CD4-positive, alpha-beta T cell treated with Interleukin-15 for 1 hour (primary cell): ENCODE results near the gene ADAMTS14.
"Not testable (repeated sequence)": the region's sequence is repeated elsewhere in the genome, so short reads cannot be mapped to it uniquely, and the experiment has no call there.

Source experiments
- DNase-seq: peaks from one replicate; pipeline ENCODE4 v3.0.0-alpha.2; 2020

Gene ADAMTS14

DNA sequence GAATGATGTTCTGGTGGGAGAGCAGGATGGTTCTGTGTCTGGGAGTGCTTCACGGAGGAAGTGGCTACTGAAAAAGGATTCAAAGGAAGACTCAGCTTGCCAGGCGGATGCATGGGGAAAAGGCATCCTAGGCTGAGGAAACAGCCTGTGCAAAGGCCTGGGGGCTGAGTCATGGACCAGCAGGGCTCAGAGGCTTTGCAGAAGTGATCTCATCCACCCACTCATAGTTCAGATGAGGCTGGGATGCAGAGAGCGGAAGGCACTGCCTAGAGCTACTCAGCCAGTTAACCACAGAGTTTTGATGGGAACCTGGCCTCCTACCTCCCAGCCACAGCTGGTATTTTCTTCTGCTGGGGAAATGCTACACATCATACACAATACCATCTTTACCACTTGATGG is 15.8 kb upstream of the ADAMTS14 start:
- DNase-seq, result no peak

GRCh38 chr10:70657041-70657440 is 15.3 kb upstream of the ADAMTS14 start:
- no peak for DNase-seq

DNA sequence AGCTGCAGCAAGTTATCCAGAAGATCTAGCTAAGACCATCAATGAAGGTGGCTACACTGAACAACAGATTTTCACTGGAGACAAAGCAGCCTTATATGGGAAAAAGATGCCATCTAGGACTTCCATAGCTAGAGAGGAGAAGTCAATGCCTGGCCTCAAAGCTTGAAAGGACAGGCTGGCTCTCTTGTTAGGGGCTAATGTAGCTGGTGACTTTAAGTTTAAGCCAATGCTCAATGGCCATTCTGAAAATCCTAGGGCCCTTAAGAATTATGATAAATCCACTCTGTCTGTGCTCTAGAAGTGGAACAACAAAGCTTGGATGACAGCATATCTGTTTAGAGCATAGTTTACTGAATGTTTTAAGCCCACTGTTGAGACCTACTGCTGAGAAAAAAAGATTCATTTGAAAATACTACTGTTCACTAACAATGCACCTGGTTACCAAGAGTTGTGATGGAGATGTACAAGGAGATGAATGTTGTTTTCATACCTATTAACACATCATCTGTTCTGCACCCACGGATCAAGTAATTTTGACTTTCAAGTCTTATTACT is 13.6 kb upstream of the ADAMTS14 start:
- DNase-seq, result no peak

DNA sequence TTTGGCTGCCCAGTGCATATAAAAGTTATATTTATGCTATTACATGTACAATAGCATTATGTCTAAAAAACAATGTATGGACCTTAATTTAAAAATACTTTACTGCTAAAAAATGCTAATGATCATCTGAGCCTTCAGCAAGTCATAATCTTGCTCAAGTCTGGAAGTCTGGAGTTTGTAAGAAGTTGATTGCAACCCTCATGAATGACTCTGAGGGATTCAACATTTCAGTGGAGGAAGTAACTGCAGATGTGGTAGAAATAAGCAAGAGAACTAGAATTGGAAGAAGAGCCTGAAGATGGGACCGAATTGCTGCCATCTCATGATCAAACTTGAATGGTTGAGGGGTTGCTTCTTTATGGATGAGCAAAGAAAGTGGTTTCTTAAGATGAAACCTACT is 13.0 kb upstream of the ADAMTS14 start:
- DNase-seq, result no peak

- no peak for DNase-seq
Measured at GRCh38 chr10:70660722-70661121, 11.6 kb upstream of the ADAMTS14 start.

DNA sequence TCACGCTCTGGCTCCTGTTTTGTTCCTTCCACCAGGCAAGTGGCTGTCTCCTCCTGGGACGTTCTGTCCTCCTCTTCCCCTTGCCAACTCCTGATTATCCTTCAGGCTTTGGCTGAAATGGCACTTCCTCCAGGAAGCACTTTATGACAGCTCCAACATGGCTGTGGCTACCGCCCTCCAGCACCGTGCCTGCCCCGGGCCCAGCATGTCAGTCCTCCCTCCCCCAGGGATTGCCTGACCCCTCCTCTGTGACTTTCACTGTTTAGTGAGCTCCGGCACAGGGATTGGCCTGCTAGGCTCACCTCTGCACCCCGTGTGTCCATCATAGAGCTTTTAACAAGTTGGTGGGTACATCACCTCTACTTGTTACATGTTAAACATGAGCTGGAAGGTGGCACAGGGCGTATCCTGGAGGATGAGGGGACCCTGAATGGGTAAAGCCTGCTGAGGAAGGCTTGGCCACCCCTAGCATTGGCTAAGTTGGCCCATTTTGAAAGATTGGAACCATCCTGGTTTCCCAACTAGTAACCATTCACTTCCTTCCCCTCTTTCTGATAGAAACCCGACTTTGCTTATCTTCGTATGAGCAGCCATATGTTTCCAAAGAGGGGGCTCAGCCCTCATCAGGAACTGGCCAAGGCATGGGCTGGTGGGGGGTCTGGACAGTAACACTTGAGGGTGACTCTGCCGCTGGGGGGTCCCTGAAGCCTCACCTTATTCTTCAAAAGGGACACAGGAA is 10.5 kb upstream of the ADAMTS14 start:
- no peak for DNase-seq

DNA sequence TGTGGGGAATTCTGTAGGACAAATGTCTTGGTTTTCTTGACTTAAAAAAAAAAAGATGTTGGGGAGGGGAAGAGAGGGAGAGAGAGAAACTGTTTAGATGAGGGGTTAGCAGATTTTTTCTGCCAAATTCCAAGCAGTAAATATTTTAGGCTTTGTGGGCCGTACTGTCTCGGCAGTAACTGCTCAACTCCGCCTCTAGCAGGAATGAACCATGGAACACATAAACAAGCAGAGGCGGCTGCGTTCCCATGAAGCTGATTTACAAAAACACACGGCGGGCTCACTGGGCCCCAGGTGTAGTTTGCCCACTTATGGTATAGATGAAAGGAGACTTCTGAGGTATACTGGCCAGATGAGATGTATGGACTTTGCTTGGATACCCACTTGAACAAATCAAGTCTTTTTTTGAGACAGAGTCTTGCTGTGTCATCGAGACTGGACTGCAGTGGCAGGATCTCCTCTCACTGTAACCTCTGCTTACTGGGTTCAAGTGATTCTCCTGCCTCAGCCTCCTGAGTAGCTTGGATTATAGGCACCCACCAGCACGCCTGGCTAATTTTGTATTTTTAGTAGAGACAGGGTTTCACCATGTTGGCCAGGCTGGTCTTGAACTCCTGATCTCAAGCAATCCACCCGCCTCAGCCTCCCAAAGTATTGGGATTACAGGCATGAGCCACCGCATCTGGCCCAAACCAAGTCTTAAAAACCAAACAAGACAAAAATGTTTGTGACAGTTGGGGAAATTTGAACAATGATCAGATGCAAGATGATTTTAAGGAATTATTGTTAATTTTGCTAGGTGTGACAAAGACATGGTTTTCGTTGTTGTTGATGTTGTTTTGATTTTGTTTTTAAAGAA is 9.7 kb upstream of the ADAMTS14 start:
- DNase-seq, result peak; percentile 8

- peak; percentile 11 for DNase-seq
Measured at GRCh38 chr10:70663458-70664409, 8.6 kb upstream of the ADAMTS14 start.

- peak; percentile 8 for DNase-seq
Measured at GRCh38 chr10:70664702-70665195, 7.6 kb upstream of the ADAMTS14 start.

- peak; percentile 5 for DNase-seq
Measured at GRCh38 chr10:70666960-70667798, 5.1 kb upstream of the ADAMTS14 start.

DNA sequence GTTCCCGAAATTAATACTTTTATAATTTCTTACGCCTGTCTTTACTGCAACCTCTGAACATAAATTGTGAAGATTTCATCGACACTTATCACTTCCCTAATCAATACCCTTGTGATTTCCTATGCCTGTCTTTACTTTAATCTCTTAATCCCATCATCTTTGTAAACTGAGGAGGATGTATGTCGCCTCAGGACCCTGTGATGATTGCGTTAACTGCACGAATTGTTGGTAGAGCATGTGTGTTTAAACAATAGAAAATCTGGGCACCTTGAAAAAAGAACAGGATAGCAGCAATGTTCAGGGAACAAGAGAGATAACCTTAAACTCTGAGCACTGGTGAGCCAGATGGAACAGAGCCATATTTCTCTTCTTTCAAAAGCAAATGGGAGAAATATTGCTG is 4.5 kb upstream of the ADAMTS14 start:
- DNase-seq, result not testable (repeated sequence)

GRCh38 chr10:70668454-70668970 is 3.8 kb upstream of the ADAMTS14 start:
- DNase-seq, result no peak

- no peak for DNase-seq
Measured at GRCh38 chr10:70669015-70669414, 3.3 kb upstream of the ADAMTS14 start.

DNA sequence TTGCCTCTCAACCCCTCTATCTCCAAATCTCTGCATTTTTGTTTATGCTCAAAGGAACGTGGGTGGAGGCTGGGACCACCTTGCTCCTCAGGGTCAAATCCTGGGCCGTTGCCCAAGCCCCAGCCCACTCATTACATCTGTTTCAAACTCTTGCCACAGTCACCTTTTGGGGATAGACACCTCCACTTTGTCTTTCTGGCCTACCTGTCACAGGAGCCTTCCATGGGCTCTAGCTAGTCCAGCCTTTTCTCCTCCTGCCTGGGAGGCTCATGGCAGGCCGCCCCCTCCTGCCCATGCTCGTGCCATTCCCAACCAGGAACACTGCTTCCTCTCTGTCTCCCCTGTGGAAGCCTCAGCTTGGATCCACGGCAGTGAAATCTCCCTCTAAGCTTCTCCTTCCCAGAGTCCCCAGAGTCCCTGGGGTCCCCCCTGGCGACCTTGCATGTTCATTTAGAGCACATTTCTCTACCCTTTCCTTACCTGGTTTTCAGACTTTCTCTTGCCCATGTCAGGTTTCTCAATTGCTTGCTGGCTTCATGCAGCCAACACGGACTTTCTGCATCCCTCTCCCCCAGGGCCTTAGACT is 2.5 kb upstream of the ADAMTS14 start:
- DNase-seq, result no peak

- DNase-seq, result no peak
Measured at GRCh38 chr10:70671619-70672164, 614 bp upstream of the ADAMTS14 start.

DNA sequence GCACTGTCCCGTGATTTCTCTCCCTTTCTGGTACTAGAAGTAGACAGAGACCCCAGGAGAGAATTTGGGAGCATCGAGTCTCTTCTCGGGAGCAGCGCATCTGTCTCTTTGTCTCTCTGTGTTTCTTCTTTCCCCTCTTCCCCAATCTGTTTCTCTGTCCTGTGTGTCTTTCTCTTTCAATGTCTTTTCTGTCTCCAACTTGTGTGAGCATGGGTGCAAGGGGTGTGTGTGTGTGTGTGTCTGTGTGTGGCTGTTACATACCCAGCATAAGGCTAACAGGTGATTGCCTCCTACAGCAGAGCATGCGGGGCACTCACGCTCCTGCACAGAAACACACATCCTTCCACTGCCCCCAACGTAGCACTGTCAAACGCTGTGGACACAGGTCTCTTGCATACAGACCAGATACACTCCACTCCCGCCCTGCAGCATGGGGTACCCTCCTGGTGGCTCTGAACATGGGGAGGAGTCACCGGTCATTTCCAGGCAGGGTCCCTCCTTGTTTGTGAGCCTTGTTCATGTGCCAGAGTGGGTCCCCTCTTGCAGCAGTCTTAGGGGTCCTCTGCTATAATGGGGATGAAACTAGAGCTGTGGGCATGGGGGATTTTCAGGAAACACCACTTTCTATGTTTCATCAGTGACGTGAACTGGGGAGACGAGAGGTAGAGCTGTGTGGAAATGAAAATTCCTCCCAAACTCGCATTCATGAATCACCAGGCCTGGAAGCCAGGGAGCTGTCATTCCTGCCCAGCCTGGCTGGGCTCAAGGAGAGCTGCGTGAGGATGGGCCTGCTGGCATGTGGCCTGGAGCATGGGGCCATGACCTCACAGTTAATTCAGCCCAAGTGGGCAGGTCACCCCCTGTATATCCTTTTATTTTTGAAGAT is 980 bp downstream of the ADAMTS14 start:
- DNase-seq, result no peak

GRCh38 chr10:70673929-70674559 is 1.7 kb downstream of the ADAMTS14 start:
- DNase-seq, result no peak

DNA sequence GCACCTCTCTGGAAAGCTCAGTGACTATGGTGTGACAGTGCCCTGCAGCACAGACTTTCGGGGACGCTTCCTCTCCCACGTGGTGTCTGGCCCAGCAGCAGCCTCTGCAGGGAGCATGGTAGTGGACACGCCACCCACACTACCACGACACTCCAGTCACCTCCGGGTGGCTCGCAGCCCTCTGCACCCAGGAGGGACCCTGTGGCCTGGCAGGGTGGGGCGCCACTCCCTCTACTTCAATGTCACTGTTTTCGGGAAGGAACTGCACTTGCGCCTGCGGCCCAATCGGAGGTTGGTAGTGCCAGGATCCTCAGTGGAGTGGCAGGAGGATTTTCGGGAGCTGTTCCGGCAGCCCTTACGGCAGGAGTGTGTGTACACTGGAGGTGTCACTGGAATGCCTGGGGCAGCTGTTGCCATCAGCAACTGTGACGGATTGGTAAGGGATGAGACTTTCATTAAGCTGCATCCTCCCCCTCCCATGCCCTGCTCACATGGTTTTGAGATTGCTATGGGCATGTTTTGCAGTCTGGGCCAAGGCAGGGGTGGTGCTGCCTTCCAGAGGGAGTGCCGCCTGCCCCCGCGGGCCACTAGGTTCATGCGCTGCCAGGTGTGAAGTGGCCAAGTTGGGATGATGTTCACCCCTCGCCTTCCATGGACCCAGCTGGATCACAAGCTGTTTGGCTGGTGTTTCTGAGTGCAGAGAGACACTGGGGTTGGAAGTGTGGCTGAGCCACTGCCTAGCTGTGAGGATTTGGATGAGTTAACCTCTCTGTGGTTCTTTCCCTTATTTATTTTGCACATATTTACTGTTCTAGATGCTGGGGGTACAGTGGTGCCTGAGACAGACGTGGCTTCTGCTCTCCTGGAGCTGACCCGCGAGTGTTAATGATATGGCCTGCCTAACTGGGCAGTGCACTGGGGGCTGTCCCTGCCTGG is 2.5 kb downstream of the ADAMTS14 start:
- no peak for DNase-seq
